C4-2B (cell line): ENCODE data around the gene CETP.

ENCODE experiments used
- H3K27ac ChIP-seq: fragments of 450-650 bp; 2 replicates; pipeline ENCODE4 v1.5.1; 2017
- ZFX ChIP-seq: fragments of 450-650 bp; IDR thresholded peaks from 2 replicates; pipeline ENCODE4 v1.6.1; 2017
- TF ChIP-seq, protein P1 (sequence below): fragments of 450-650 bp; conservative IDR thresholded peaks from 2 replicates; pipeline ENCODE4 v1.5.1; 2017; ENCODE audit warnings: mild to moderate bottlenecking

Gene CETP

DNA sequence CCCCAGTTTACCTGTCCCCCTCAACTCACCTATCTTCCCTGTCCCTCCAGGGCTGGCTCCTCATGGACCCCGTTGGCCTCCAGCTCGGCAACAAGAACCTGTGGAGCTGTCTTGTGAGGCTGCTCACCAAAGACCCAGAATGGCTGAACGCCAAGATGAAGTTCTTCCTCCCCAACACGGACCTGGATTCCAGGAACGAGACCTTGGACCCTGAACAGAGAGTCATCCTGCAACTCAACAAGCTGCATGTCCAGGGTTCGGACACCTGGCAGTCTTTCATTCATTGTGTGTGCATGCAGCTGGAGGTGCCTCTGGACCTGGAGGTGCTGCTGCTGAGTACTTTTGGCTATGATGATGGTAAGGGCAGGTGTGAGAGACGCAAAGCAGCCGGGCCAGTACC lies 58.9 kb downstream of the CETP start:
- no peak overlapping the region for H3K27ac ChIP-seq
- no peak for TF ChIP-seq ZFX
- TF ChIP-seq, protein P1, sequence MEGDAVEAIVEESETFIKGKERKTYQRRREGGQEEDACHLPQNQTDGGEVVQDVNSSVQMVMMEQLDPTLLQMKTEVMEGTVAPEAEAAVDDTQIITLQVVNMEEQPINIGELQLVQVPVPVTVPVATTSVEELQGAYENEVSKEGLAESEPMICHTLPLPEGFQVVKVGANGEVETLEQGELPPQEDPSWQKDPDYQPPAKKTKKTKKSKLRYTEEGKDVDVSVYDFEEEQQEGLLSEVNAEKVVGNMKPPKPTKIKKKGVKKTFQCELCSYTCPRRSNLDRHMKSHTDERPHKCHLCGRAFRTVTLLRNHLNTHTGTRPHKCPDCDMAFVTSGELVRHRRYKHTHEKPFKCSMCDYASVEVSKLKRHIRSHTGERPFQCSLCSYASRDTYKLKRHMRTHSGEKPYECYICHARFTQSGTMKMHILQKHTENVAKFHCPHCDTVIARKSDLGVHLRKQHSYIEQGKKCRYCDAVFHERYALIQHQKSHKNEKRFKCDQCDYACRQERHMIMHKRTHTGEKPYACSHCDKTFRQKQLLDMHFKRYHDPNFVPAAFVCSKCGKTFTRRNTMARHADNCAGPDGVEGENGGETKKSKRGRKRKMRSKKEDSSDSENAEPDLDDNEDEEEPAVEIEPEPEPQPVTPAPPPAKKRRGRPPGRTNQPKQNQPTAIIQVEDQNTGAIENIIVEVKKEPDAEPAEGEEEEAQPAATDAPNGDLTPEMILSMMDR = no peak

DNA sequence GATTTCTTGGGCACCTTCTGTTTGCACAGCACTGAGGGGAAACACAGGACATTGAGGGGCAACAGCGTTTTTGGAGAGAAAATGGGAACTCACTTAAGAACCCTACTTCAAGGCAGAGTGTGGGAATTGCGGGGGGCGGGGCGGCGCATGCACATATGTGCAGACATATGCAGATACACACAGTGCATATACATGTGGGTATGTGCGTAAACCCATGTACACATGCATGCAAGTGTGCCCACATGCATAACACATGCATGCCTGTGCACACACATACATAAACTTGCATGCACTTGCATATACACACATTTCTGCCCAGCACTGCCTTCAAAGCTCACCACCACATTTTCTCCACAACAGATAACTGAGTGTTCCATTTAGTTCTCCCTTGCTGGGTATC lies 60.0 kb downstream of the CETP start:
- no peak overlapping the region for H3K27ac ChIP-seq
- TF ChIP-seq, protein P1 = no peak
- no peak for TF ChIP-seq ZFX

DNA sequence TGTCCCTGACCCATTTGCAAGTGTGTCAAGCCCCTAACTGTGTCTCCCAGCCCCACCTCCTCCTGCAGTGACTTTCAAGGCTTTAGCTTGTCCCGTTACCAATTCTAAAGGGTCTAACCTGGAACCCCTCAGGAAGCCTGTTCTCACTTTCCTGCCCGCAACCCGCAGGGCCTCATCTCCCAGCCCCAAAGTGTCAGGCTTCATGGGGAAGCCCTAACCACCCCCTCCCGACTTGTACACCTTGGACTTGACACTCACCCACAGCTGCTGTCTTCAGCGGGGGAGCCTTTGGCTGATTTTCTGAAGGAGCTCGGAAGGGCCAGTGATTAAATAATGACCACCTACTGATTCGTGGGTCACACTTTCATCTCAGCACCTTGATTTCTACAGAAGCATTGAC lies 60.7 kb downstream of the CETP start:
- TF ChIP-seq, protein P1 = no peak
- no peak for TF ChIP-seq ZFX
- H3K27ac ChIP-seq = no peak overlapping the region

DNA sequence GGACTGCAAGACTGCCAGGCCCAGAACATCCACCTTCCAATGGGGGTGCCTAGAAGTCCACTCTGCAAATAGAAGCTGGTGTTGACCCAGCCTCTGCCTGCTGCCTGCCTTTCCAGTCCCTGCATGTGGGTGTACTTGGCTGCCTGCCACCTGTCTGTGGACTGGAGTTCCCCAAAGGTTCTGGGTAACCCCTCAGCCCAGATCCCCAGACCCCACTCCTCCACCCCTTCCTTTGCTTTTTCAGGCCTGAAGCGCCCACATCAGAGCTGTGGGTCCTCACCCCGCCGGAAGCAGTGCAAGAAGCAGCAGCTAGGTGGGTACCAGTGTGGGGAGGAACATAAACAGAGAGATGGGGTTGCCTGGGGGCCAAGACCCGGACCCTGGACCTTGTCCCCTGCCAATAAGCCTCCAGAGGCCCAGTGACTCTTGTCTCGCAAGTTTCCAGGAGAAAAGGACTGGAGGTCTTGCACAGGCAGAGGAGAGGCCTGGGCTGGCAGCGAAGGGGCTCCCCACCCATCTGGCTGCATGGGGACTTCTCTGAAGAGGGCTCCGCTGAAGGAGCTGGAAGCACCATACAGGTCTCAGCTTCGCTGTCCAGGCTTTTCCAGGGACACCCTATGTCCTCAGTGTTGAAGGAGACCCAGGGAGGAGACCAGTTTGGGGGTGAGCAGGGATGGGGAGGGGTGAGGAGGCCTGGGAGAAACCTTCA lies 61.9 kb downstream of the CETP start:
- TF ChIP-seq, protein P1 = no peak
- no peak for TF ChIP-seq ZFX
- H3K27ac ChIP-seq = no peak overlapping the region

DNA sequence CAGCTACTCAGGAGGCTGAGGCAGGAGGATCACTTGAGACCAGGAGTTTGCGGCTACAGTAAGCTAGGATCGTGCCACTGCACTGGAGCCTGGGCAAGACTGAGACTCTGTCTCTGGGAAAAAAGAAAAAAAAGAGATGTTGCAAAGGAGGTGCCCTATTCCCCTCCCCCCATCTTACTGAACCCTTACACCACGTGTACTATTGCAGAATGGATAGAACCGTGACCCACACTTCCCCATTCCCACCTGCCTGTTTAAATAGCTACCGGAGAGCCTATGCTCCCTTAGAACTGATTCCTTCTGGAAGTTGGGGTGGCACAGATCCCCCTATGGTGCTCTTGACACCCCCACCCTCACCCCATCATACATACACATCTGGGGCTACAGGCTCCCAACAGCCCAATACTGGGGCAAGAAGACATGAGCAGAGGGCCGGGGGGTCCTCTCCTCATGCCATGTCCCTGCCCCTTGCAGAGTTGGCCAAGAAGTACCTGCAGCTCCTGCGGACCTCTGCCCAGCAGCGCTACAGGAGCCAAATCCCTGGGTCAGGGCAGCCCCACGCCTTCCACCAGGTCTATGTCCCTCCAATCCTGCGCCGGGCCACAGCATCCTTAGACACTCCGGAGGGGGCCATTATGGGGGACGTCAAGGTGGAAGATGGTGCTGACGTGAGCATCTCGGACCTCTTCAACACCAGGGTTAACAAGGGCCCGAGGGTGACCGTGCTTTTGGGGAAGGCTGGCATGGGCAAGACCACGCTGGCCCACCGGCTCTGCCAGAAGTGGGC lies 63.3 kb downstream of the CETP start:
- no peak overlapping the region for H3K27ac ChIP-seq
- TF ChIP-seq, protein P1 = no peak

DNA sequence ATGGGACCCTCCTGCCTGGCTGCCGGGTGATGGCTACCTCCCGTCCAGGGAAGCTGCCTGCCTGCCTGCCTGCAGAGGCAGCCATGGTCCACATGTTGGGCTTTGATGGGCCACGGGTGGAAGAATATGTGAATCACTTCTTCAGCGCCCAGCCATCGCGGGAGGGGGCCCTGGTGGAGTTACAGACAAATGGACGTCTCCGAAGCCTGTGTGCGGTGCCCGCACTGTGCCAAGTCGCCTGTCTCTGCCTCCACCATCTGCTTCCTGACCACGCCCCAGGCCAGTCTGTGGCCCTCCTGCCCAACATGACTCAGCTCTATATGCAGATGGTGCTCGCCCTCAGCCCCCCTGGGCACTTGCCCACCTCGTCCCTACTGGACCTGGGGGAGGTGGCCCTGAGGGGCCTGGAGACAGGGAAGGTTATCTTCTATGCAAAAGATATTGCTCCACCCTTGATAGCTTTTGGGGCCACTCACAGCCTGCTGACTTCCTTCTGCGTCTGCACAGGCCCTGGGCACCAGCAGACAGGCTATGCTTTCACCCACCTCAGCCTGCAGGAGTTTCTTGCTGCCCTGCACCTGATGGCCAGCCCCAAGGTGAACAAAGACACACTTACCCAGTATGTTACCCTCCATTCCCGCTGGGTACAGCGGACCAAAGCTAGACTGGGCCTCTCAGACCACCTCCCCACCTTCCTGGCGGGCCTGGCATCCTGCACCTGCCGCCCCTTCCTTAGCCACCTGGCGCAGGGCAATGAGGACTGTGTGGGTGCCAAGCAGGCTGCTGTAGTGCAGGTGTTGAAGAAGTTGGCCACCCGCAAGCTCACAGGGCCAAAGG lies 64.4 kb downstream of the CETP start:
- H3K27ac ChIP-seq = no peak overlapping the region
- TF ChIP-seq, protein P1 = no peak
- no peak for TF ChIP-seq ZFX

DNA sequence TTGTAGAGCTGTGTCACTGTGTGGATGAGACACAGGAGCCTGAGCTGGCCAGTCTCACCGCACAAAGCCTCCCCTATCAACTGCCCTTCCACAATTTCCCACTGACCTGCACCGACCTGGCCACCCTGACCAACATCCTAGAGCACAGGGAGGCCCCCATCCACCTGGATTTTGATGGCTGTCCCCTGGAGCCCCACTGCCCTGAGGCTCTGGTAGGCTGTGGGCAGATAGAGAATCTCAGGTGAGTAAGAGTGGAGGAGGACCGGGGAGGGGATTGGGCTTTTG lies 65.0 kb downstream of the CETP start:
- TF ChIP-seq, protein P1 = no peak
- TF ChIP-seq ZFX = no peak

More for the DNA sequence above, 65.0 kb downstream of the CETP start:
- no peak overlapping the region for H3K27ac ChIP-seq
